GM23248 (cell line): ENCODE data around the gene PADI6.

Experiments
- EZH2 ChIP-seq: fragments of 200-600 bp; sonication (generic); IDR thresholded peaks from 2 replicates; pipeline ENCODE4 v1.6.1; 2018; ENCODE audit warnings: antibody characterized with exemption, mild to moderate bottlenecking; ENCODE audit not compliant: insufficient read depth, poor library complexity, severe bottlenecking
- EZH2phosphoT487 ChIP-seq: fragments of 200-600 bp; sonication (generic); IDR thresholded peaks from 2 replicates; pipeline ENCODE4 v1.6.1; 2018; ENCODE audit warnings: antibody characterized with exemption, moderate library complexity, mild to moderate bottlenecking, low read depth; ENCODE audit not compliant: insufficient read depth

DNA sequence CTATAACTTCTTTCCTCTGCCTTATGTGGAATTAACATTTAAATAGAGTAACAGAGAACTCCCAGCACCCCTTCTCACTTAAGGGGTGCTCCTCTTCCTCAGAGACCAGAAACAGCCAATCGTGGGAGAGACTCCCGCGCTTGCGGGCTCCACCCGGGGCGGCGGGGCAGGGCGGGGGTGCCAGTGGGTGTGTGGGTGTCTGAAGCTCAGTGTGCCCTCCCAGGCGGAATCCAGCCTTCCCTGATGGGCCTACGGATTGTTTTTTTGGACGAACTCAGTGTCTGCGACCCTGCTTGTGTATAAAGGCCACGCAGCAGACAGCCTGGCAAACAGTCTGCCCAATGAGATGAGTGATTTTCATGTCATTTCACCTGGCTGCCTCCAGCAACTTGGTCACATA lies 61.3 kb downstream of the PADI6 start:
- TF ChIP-seq EZH2 (no peak), EZH2phosphoT487 (no peak)
